Activated CD4-positive, CD25-positive, alpha-beta regulatory T cell (primary cell): ENCODE data around the gene THSD7A.

Experiments used
- DNase-seq, 4 experiments: peaks; one replicate each; lab custom pipeline; 2025; lab: John Stamatoyannopoulos, UW

The THSD7A gene

GRCh38 chr7:11810043-11810625, 21.9 kb downstream of the THSD7A start:
- no peak for DNase-seq

- no peak for DNase-seq
These were observed 25.0 kb downstream of the THSD7A start for GRCh38 chr7:11807000-11807399.

GRCh38 chr7:11804621-11805020, 27.4 kb downstream of the THSD7A start:
- no peak for DNase-seq

- no peak for DNase-seq
These were observed 36.8 kb downstream of the THSD7A start for GRCh38 chr7:11795231-11795630.

- no peak for DNase-seq
These were observed 39.8 kb downstream of the THSD7A start for GRCh38 chr7:11792166-11792565.

GRCh38 chr7:11788568-11788967, 43.4 kb downstream of the THSD7A start:
- DNase-seq, result no peak

GRCh38 chr7:11787534-11787933, 44.5 kb downstream of the THSD7A start:
- DNase-seq, result no peak

GRCh38 chr7:11786186-11786585, 45.8 kb downstream of the THSD7A start:
- no peak for DNase-seq

GRCh38 chr7:11784769-11785536, 47.0 kb downstream of the THSD7A start:
- DNase-seq, result no peak

GRCh38 chr7:11779864-11780674, 51.9 kb downstream of the THSD7A start:
- no peak for DNase-seq

- DNase-seq, result no peak
These were observed 56.0 kb downstream of the THSD7A start for GRCh38 chr7:11776039-11776438.

- no peak for DNase-seq
These were observed 56.6 kb downstream of the THSD7A start for GRCh38 chr7:11775401-11775800.

- DNase-seq, result no peak
These were observed 63.7 kb downstream of the THSD7A start for GRCh38 chr7:11768263-11768662.

GRCh38 chr7:11767148-11767547, 64.8 kb downstream of the THSD7A start:
- no peak for DNase-seq

- DNase-seq, result no peak
These were observed 71.6 kb downstream of the THSD7A start for GRCh38 chr7:11760372-11760771.

- DNase-seq, result no peak
These were observed 73.3 kb downstream of the THSD7A start for GRCh38 chr7:11758627-11759111.

- no peak for DNase-seq
These were observed 74.8 kb downstream of the THSD7A start for GRCh38 chr7:11757153-11757552.

- DNase-seq, result no peak
These were observed 77.1 kb downstream of the THSD7A start for GRCh38 chr7:11754933-11755332.

- no peak for DNase-seq
These were observed 77.9 kb downstream of the THSD7A start for GRCh38 chr7:11754123-11754522.

- no peak for DNase-seq
These were observed 78.6 kb downstream of the THSD7A start for GRCh38 chr7:11753433-11753832.

- no peak for DNase-seq
These were observed 80.1 kb downstream of the THSD7A start for GRCh38 chr7:11751807-11752389.

GRCh38 chr7:11751315-11751714, 80.7 kb downstream of the THSD7A start:
- DNase-seq, result no peak
